GM19438 (cell line): ENCODE measurements around the gene TTLL5.

Source experiments
- ATAC-seq: cut with Tn5 transposase; IDR thresholded peaks from one replicate; pipeline ENCODE4 v1.9.1; 2021; ENCODE audit warnings: low read depth; ENCODE audit not compliant: unreplicated experiment

Gene TTLL5

GRCh38 chr14:75734854-75735253 lies 73.8 kb downstream of the TTLL5 start:
- ATAC-seq, result no peak

GRCh38 chr14:75736845-75737485 lies 75.9 kb downstream of the TTLL5 start:
- ATAC-seq, result no peak

- no peak for ATAC-seq
Observed at GRCh38 chr14:75738192-75738591, 77.1 kb downstream of the TTLL5 start.

GRCh38 chr14:75742867-75743266 lies 81.8 kb downstream of the TTLL5 start:
- ATAC-seq, result no peak

GRCh38 chr14:75747899-75748298 lies 86.9 kb downstream of the TTLL5 start:
- no peak for ATAC-seq

- no peak for ATAC-seq
Observed at GRCh38 chr14:75748336-75748735, 87.3 kb downstream of the TTLL5 start.

GRCh38 chr14:75751296-75751695 lies 90.2 kb downstream of the TTLL5 start:
- ATAC-seq, result no peak

GRCh38 chr14:75752086-75752485 lies 91.0 kb downstream of the TTLL5 start:
- no peak for ATAC-seq

- ATAC-seq, result no peak
Observed at GRCh38 chr14:75752907-75753594, 92.0 kb downstream of the TTLL5 start.

- no peak for ATAC-seq
Observed at GRCh38 chr14:75753696-75754095, 92.7 kb downstream of the TTLL5 start.

GRCh38 chr14:75757644-75758402 lies 96.8 kb downstream of the TTLL5 start:
- no peak for ATAC-seq

- no peak for ATAC-seq
Observed at GRCh38 chr14:75764020-75764419, 103.0 kb downstream of the TTLL5 start.

- ATAC-seq, result no peak
Observed at GRCh38 chr14:75769047-75769685, 108.1 kb downstream of the TTLL5 start.

- no peak for ATAC-seq
Observed at GRCh38 chr14:75770635-75771034, 109.6 kb downstream of the TTLL5 start.

- no peak for ATAC-seq
Observed at GRCh38 chr14:75771595-75771994, 110.5 kb downstream of the TTLL5 start.

- no peak for ATAC-seq
Observed at GRCh38 chr14:75773046-75773445, 112.0 kb downstream of the TTLL5 start.

- ATAC-seq, result no peak
Observed at GRCh38 chr14:75781096-75781495, 120.0 kb downstream of the TTLL5 start.

GRCh38 chr14:75783184-75783583 lies 122.1 kb downstream of the TTLL5 start:
- ATAC-seq, result no peak

- no peak for ATAC-seq
Observed at GRCh38 chr14:75783602-75784313, 122.7 kb downstream of the TTLL5 start.

- ATAC-seq, result no peak
Observed at GRCh38 chr14:75784314-75784686, 123.3 kb downstream of the TTLL5 start.

- ATAC-seq, result no peak
Observed at GRCh38 chr14:75793806-75794205, 132.8 kb downstream of the TTLL5 start.
